IMR-90 (cell line): Measurements from ENCODE around the gene SBSN. TPM values are rescaled to one million over a fixed set of nuclear protein-coding genes. Genes with fewer than 3 reads are reported as not detected.

Source experiments
- ATAC-seq: fragments of 200-7000 bp; cut with Tn5 transposase; 2 replicates; pipeline ENCODE4 v1.9.1; 2020; ENCODE audit warnings: low read depth, mild to moderate bottlenecking, moderate library complexity
- BruUV-seq: library from RNA; stranded (reverse); fragments of 400-500 nt; replicated peaks from 2 replicates; lab custom pipeline; 2021; lab: Mats Ljungman, UMichigan
- CTCF ChIA-PET: fragments of 300-600 bp; formaldehyde crosslinking; extraction: SDS; loops from one replicate; lab custom pipeline; 2021; ENCODE audit warnings: antibody characterized with exemption; lab: Yijun Ruan, JAX
- POLR2A ChIA-PET: fragments of 300-600 bp; sonication (Branson Sonifier 250); formaldehyde crosslinking; loops from one replicate; lab custom pipeline; 2022; ENCODE audit warnings: antibody characterized with exemption; ENCODE audit not compliant: unreplicated experiment; lab: Charles Lee
- DNase-seq: peaks from one replicate; pipeline ENCODE4 v3.0.0; 2013
- H2AFZ ChIP-seq: replicated peaks from 2 replicates; pipeline ENCODE3; 2013; ENCODE audit warnings: low read length, mild to moderate bottlenecking; ENCODE audit not compliant: poor library complexity
- H2AK5ac ChIP-seq: 2 replicates; pipeline ENCODE4 v1.6.1; 2013; ENCODE audit warnings: low read depth, low read length, inconsistent platforms
- H2AK9ac ChIP-seq: replicated peaks from 2 replicates; pipeline ENCODE3; 2013; ENCODE audit warnings: mild to moderate bottlenecking, low read depth, low read length, moderate library complexity; ENCODE audit not compliant: poor library complexity
- H2BK120ac ChIP-seq: 2 replicates; pipeline ENCODE4 v1.6.1; 2013; ENCODE audit warnings: low read depth, low read length, inconsistent platforms
- H2BK15ac ChIP-seq: 3 replicates; pipeline ENCODE4 v1.6.1; 2013; ENCODE audit warnings: low read depth, low read length, inconsistent platforms
- H2BK20ac ChIP-seq: 2 replicates; pipeline ENCODE4 v1.6.1; 2013; ENCODE audit warnings: low read depth, mild to moderate bottlenecking, inconsistent platforms, low read length, moderate library complexity
- H2BK5ac ChIP-seq: 2 replicates; pipeline ENCODE4 v1.6.1; 2013; ENCODE audit warnings: mild to moderate bottlenecking, low read depth, low read length, inconsistent platforms; ENCODE audit not compliant: poor library complexity, severe bottlenecking
- H3K14ac ChIP-seq: replicated peaks from 2 replicates; pipeline ENCODE4 v1.6.1; 2013; ENCODE audit warnings: low read depth, low read length, inconsistent platforms
- H3K18ac ChIP-seq: 2 replicates; pipeline ENCODE4 v1.6.1; 2013; ENCODE audit warnings: low read depth, low read length, control low read depth
- H3K23ac ChIP-seq: 2 replicates; pipeline ENCODE4 v1.6.1; 2013; ENCODE audit warnings: low read depth, low read length, inconsistent platforms
- H3K27ac ChIP-seq: 2 replicates; pipeline ENCODE4 v1.5.1; 2013; ENCODE audit warnings: mild to moderate bottlenecking, control low read depth, low read length; ENCODE audit not compliant: insufficient read depth
- H3K27me3 ChIP-seq: 2 replicates; pipeline ENCODE4 v1.6.1; 2013; ENCODE audit warnings: low read length; ENCODE audit not compliant: control insufficient read depth, insufficient read depth
- H3K36me3 ChIP-seq: 2 replicates; pipeline ENCODE4 v1.6.1; 2013; ENCODE audit warnings: low read length, mixed read lengths; ENCODE audit not compliant: control insufficient read depth, insufficient read depth
- H3K4ac ChIP-seq: 2 replicates; pipeline ENCODE4 v1.6.1; 2013; ENCODE audit warnings: low read depth, low read length, inconsistent platforms
- H3K4me1 ChIP-seq: 2 replicates; pipeline ENCODE4 v1.6.1; 2013; ENCODE audit warnings: low read length, mixed read lengths; ENCODE audit not compliant: control insufficient read depth, insufficient read depth
- H3K4me2 ChIP-seq: 2 replicates; pipeline ENCODE4 v1.6.1; 2013; ENCODE audit warnings: low read depth, mild to moderate bottlenecking, control low read depth, low read length, moderate library complexity
- H3K4me3 ChIP-seq: 2 replicates; pipeline ENCODE4 v1.5.1; 2013; ENCODE audit warnings: low read depth, mild to moderate bottlenecking, control low read depth, low read length, moderate library complexity; ENCODE audit not compliant: insufficient read depth
- H3K56ac ChIP-seq: 2 replicates; pipeline ENCODE4 v1.6.1; 2013; ENCODE audit warnings: low read length, inconsistent platforms; ENCODE audit not compliant: insufficient read depth; ENCODE audit errors: extremely low read depth
- H3K79me1 ChIP-seq, 2 experiments: 2 replicates each; pipeline ENCODE4 v1.6.1; 2013; ENCODE audit warnings: low read length in 2 of 2, inconsistent platforms in 1 of 2, low read depth in 1 of 2
- H3K9ac ChIP-seq: 2 replicates; pipeline ENCODE4 v1.6.1; 2013; ENCODE audit warnings: low read depth, low read length, control low read depth
- H3K9me1 ChIP-seq: 2 replicates; pipeline ENCODE4 v1.6.1; 2013; ENCODE audit warnings: low read length, inconsistent platforms; ENCODE audit not compliant: insufficient read depth
- H3K9me3 ChIP-seq: 2 replicates; pipeline ENCODE4 v1.6.1; 2013; ENCODE audit warnings: low read length; ENCODE audit not compliant: control insufficient read depth, insufficient read depth
- H4K20me1 ChIP-seq: 2 replicates; pipeline ENCODE4 v1.6.1; 2013; ENCODE audit warnings: low read length, inconsistent platforms; ENCODE audit not compliant: insufficient read depth
- H4K5ac ChIP-seq: 2 replicates; pipeline ENCODE4 v1.6.1; 2013; ENCODE audit warnings: mild to moderate bottlenecking, low read depth, low read length, control low read depth
- H4K8ac ChIP-seq, 2 experiments: 2 replicates each; pipeline ENCODE4 v1.6.1; 2013; ENCODE audit warnings: low read depth in 2 of 2, low read length in 2 of 2, control low read depth in 1 of 2, inconsistent platforms in 1 of 2
- H4K91ac ChIP-seq: 2 replicates; pipeline ENCODE4 v1.6.1; 2013; ENCODE audit warnings: low read depth, low read length, inconsistent platforms; ENCODE audit not compliant: insufficient read depth
- CEBPB ChIP-seq: IDR thresholded peaks from 2 replicates; pipeline ENCODE4 v1.6.1; 2012; ENCODE audit warnings: low read depth, low read length, improper control_type of control experiment
- MAFK ChIP-seq: IDR thresholded peaks from 2 replicates; pipeline ENCODE4 v1.6.1; 2012; ENCODE audit warnings: low read depth, low read length, improper control_type of control experiment
- RAD21 ChIP-seq: IDR thresholded peaks from 2 replicates; pipeline ENCODE4 v1.6.1; 2012; ENCODE audit warnings: low read length, improper control_type of control experiment
- WGBS, 2 experiments: methylation state at CpG; one replicate each; pipeline versions ENCODE4 v1.1.5 to v1.1.7; 2013; ENCODE audit warnings: missing lambda C conversion rate in 2 of 2; ENCODE audit not compliant: insufficient read length in 1 of 2; ENCODE audit errors: extremely low coverage in 2 of 2; 5-methylcytosine and 5-hydroxymethylcytosine counted together
- dilution Hi-C: fragments of 300-500 bp; cut with HindIII; formaldehyde crosslinking; loops from one replicate; pipeline ENCODE4 v1.14.3; 2018; ENCODE audit warnings: low sequenced_read_pairs; ENCODE audit not compliant: unreplicated experiment
- in situ Hi-C: fragments of 300-500 bp; cut with MboI; formaldehyde crosslinking; loops from 3 replicates; pipeline ENCODE4 v1.14.3; 2019; ENCODE audit warnings: low sequenced_read_pairs, inconsistent platforms, mixed read lengths
- intact Hi-C: fragments of 100-400 bp; cut with micrococcal nuclease; formaldehyde crosslinking; loops from 2 replicates; pipeline ENCODE4 v1.10.0; 2022
- polyA plus RNA-seq, 3 experiments: library from polyadenylated mRNA; depleted of rRNA; stranded (reverse); fragments of >200 nt; gene quantifications; 2 replicates each; pipeline ENCODE4 v1.2.3, GENCODE V29; 2012; ENCODE audit warnings: low replicate concordance in 1 of 3
- total RNA-seq: library from RNA; depleted of rRNA; stranded (reverse); fragments of >200 nt; gene quantifications from 2 replicates; pipeline ENCODE4 v1.2.3, GENCODE V29; 2012

The SBSN gene
- total and polyA plus RNA-seq, 2 of the 4 experiments (the other 2 are of a cell fraction), result 0.72 to 6.4 TPM

GRCh38 chr19:35500611-35501010 is 27.5 kb downstream of the SBSN start:
- no peak overlapping the region for H3K4ac ChIP-seq
- in situ Hi-C loops, result no loop called here
- H3K56ac ChIP-seq, result no peak overlapping the region
- H3K9me3 ChIP-seq, result no peaks in the 10 kb centered on the region
- H3K14ac ChIP-seq, result no peak overlapping the region
- H2BK15ac ChIP-seq, result no peak overlapping the region
- H2BK5ac ChIP-seq, result no peak overlapping the region
- no peak overlapping the region for H3K4me3 ChIP-seq
- no peak overlapping the region for H3K23ac ChIP-seq
- H4K5ac ChIP-seq, result no peak overlapping the region
- TF ChIP-seq CEBPB (no peak), MAFK (no peak), RAD21 (no peak)
- H3K18ac ChIP-seq, result no peak overlapping the region
- dilution Hi-C loops, result no loop called here
- H2BK20ac ChIP-seq, result no peak overlapping the region
- WGBS, 2 experiments, result no CpG with 5 or more reads among the region's 10 CpGs
- no peak overlapping the region for H4K8ac ChIP-seq
- H2AK5ac ChIP-seq, result no peak overlapping the region
- CTCF ChIA-PET, result interaction anchor here (0.6 kb wide), 1 partner anchor 10 kb away, joined by 5 read pairs; no protein-coding TSS in a partner anchor
- no peak overlapping the region for H4K91ac ChIP-seq
- POLR2A ChIA-PET, result no interaction called here
- H2BK120ac ChIP-seq, result no peak overlapping the region
- no peaks in the 10 kb centered on the region for H4K20me1 ChIP-seq
- no TSS peak for BruUV-seq
- no peaks in the 10 kb centered on the region for H3K79me1 ChIP-seq
- no peak for ATAC-seq
- H3K9me1 ChIP-seq, result no peaks in the 10 kb centered on the region
- H2AFZ ChIP-seq, result no peak overlapping the region
- no peak overlapping the region for H3K27ac ChIP-seq
- H3K27me3 ChIP-seq, result peaks cover 33% of the 10 kb centered on the region
- no peaks in the 10 kb centered on the region for H3K4me1 ChIP-seq
- DNase-seq, result no peak
- H3K9ac ChIP-seq, result no peak overlapping the region
- no peak overlapping the region for H3K4me2 ChIP-seq
- H3K36me3 ChIP-seq, result no peaks in the 10 kb centered on the region
- intact Hi-C loops, result no loop called here
- H2AK9ac ChIP-seq, result no peak overlapping the region
